HepG2 (cell line): Measurements from ENCODE around the gene TPSD1. TPM values are rescaled to one million over a fixed set of nuclear protein-coding genes. Genes with fewer than 3 reads are reported as not detected.

Experiments
- BRCA1 ChIP-seq: sonication (generic); formaldehyde crosslinking; IDR thresholded peaks from 2 replicates; pipeline ENCODE4 v1.4.0; 2020; ENCODE audit warnings: missing genetic modification reagents
- DR1 ChIP-seq: sonication (generic); formaldehyde crosslinking; IDR thresholded peaks from 2 replicates; pipeline ENCODE4 v1.8.0; 2021; ENCODE audit warnings: mild to moderate bottlenecking, missing genetic modification reagents, inconsistent platforms
- FOSL2 ChIP-seq: sonication (generic); formaldehyde crosslinking; IDR thresholded peaks from 2 replicates; pipeline ENCODE4 v1.4.0; 2020; ENCODE audit warnings: missing genetic modification reagents
- HDAC2 ChIP-seq: sonication (generic); formaldehyde crosslinking; IDR thresholded peaks from 2 replicates; pipeline ENCODE4 v1.4.0; 2020; ENCODE audit warnings: missing genetic modification reagents
- HOXD1 ChIP-seq: sonication (generic); formaldehyde crosslinking; IDR thresholded peaks from 2 replicates; pipeline ENCODE4 v1.5.0; 2020; ENCODE audit warnings: missing genetic modification reagents
- KAT8 ChIP-seq: IDR thresholded peaks from 2 replicates; pipeline ENCODE4 v1.6.1; 2016; ENCODE audit warnings: missing genetic modification reagents, missing compliant biosample characterization
- MXI1 ChIP-seq: IDR thresholded peaks from 3 replicates; pipeline ENCODE4 v1.6.1; 2012; ENCODE audit warnings: low read depth, low read length, inconsistent platforms, borderline replicate concordance
- PRPF4 ChIP-seq: fragments of 200-400 bp; formaldehyde crosslinking; IDR thresholded peaks from 2 replicates; pipeline ENCODE4 v1.6.1; 2016; ENCODE audit warnings: low read length, low read depth; ENCODE audit not compliant: poor library complexity, severe bottlenecking
- RBAK ChIP-seq: sonication (generic); formaldehyde crosslinking; IDR thresholded peaks from 2 replicates; pipeline ENCODE4 v1.5.1; 2020; ENCODE audit warnings: mild to moderate bottlenecking, missing genetic modification reagents
- RXRB ChIP-seq: IDR thresholded peaks from 2 replicates; pipeline ENCODE4 v1.6.1; 2016; ENCODE audit warnings: borderline replicate concordance, missing genetic modification reagents, missing compliant biosample characterization
- SMAD3 ChIP-seq: sonication (generic); formaldehyde crosslinking; IDR thresholded peaks from 2 replicates; pipeline ENCODE4 v1.4.0; 2020; ENCODE audit warnings: missing genetic modification reagents
- TCF12 ChIP-seq, 2 experiments: fragments of 450-650 bp in 1 of 2; sonication (generic) in 1 of 2; formaldehyde crosslinking in 1 of 2; IDR thresholded peaks; 2 replicates each; pipeline versions ENCODE4 v1.6.1 to v1.8.0; 2017 to 2022; ENCODE audit warnings: antibody characterized with exemption in 1 of 2, mild to moderate bottlenecking in 1 of 2, missing genetic modification reagents in 1 of 2, moderate library complexity in 1 of 2
- ZIK1 ChIP-seq: sonication (generic); formaldehyde crosslinking; IDR thresholded peaks from 2 replicates; pipeline ENCODE4 v1.5.0; 2020; ENCODE audit warnings: mild to moderate bottlenecking, low read depth, missing genetic modification reagents, borderline replicate concordance
- polyA plus RNA-seq, 8 experiments: library from polyadenylated mRNA; depleted of rRNA in 3 of 8; stranded (reverse) in 7 of 8; unstranded in 1 of 8; fragments of >200 nt; fragmentation: Illumina TruSeq in 4 of 8; extraction: Trizol in 4 of 8; gene quantifications; 2 replicates each; pipeline versions ENCODE4 v1.2.1 to v1.2.3, GENCODE V29; 2011 to 2016; ENCODE audit warnings: low read depth in 4 of 8, missing spikeins in 1 of 8, mixed read lengths in 1 of 8; ENCODE audit not compliant: insufficient read depth in 1 of 8
- total RNA-seq, 5 experiments: library from RNA; depleted of rRNA; stranded (reverse); fragments of >200 nt; fragmentation: Illumina TruSeq; extraction: Trizol; gene quantifications; 2 replicates each; pipeline ENCODE4 v1.2.3, GENCODE V29; 2016; ENCODE audit warnings: low read depth in 1 of 5
- TF ChIP-seq, protein P1 (sequence below): sonication (generic); formaldehyde crosslinking; IDR thresholded peaks from 2 replicates; pipeline ENCODE4 v1.4.0; 2020; ENCODE audit warnings: mild to moderate bottlenecking, missing genetic modification reagents
- TF ChIP-seq, protein P2 (sequence below): sonication (generic); formaldehyde crosslinking; IDR thresholded peaks from 2 replicates; pipeline ENCODE4 v1.4.0; 2020; ENCODE audit warnings: missing genetic modification reagents
- TF ChIP-seq, protein P3 (sequence below): IDR thresholded peaks from 2 replicates; pipeline ENCODE4 v1.4.0; 2020; ENCODE audit warnings: mild to moderate bottlenecking, missing genetic modification reagents

TPSD1 gene
- total and polyA plus RNA-seq, 2 of the 13 experiments (the other 11 are each of a cell fraction or from before 2014, with no cell fraction given), result not detected

DNA sequence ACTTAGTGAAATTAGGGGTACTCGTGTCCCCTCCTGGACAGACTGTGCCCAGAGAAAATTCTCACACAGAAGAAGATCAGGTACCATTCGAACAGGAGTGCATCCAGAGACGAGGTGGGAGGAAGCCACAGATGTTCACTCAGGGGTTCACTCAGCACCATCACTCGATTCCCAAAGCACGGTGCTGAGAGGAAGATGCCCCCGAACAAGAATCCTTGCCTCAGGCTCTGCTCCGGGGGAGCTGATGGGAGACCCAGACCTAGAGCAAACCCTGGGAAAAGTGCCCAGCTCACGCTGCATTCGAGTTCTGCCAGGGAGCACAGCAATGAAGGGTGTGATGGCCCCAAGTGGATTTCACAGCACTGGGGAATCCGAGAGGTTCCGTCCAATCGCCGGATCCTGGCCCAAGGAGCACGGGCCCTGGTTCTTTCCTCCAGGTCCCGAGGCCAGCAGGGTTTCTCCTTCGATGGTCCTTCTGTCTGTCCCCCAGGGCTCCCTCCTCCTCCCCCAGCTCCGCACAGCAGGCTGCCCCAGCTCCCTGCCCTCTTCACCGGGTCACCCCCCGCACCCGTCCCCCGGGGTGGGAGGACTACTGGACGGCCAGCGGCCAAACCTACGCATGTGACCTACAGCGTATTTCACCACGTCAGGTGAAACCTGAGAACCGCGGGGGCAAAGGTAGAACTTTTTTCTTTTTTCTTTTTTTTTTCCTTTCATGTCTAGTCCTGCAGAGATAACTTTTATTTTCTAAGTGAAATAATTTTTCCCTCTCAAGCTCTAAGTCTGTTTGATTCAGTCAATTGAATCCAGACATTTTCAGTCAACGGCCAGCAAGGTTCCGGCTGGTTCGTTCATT, 43.4 kb downstream of the TPSD1 start (continued):
- TF ChIP-seq, protein P1, sequence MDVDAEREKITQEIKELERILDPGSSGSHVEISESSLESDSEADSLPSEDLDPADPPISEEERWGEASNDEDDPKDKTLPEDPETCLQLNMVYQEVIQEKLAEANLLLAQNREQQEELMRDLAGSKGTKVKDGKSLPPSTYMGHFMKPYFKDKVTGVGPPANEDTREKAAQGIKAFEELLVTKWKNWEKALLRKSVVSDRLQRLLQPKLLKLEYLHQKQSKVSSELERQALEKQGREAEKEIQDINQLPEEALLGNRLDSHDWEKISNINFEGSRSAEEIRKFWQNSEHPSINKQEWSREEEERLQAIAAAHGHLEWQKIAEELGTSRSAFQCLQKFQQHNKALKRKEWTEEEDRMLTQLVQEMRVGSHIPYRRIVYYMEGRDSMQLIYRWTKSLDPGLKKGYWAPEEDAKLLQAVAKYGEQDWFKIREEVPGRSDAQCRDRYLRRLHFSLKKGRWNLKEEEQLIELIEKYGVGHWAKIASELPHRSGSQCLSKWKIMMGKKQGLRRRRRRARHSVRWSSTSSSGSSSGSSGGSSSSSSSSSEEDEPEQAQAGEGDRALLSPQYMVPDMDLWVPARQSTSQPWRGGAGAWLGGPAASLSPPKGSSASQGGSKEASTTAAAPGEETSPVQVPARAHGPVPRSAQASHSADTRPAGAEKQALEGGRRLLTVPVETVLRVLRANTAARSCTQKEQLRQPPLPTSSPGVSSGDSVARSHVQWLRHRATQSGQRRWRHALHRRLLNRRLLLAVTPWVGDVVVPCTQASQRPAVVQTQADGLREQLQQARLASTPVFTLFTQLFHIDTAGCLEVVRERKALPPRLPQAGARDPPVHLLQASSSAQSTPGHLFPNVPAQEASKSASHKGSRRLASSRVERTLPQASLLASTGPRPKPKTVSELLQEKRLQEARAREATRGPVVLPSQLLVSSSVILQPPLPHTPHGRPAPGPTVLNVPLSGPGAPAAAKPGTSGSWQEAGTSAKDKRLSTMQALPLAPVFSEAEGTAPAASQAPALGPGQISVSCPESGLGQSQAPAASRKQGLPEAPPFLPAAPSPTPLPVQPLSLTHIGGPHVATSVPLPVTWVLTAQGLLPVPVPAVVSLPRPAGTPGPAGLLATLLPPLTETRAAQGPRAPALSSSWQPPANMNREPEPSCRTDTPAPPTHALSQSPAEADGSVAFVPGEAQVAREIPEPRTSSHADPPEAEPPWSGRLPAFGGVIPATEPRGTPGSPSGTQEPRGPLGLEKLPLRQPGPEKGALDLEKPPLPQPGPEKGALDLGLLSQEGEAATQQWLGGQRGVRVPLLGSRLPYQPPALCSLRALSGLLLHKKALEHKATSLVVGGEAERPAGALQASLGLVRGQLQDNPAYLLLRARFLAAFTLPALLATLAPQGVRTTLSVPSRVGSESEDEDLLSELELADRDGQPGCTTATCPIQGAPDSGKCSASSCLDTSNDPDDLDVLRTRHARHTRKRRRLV (CRISPR knock-in tag), result no peak
- TF ChIP-seq HDAC2 (CRISPR knock-in tag) (0 out of 2 replicates have a peak, but pooled peaks have one; percentile 34), BRCA1 (CRISPR knock-in tag) (no peak), DR1 (no peak), RBAK (CRISPR knock-in tag) (no peak), KAT8 (CRISPR knock-in tag) (peak; percentile 23; the same call in 1 of the 2 replicates), HOXD1 (CRISPR knock-in tag) (no peak), MXI1 (no peak), ZIK1 (no peak), TCF12 (IDR thresholded peaks at IDR 0.05) (no peak), TCF12 (CRISPR knock-in tag; IDR thresholded peaks at IDR 0.05) (no peak), FOSL2 (no peak), RXRB (CRISPR knock-in tag) (peak; percentile 68; the same call in 1 of the 2 replicates), SMAD3 (0 out of 2 replicates have a peak, but pooled peaks have one; percentile 15), PRPF4 (no peak)
- TF ChIP-seq, protein P2, sequence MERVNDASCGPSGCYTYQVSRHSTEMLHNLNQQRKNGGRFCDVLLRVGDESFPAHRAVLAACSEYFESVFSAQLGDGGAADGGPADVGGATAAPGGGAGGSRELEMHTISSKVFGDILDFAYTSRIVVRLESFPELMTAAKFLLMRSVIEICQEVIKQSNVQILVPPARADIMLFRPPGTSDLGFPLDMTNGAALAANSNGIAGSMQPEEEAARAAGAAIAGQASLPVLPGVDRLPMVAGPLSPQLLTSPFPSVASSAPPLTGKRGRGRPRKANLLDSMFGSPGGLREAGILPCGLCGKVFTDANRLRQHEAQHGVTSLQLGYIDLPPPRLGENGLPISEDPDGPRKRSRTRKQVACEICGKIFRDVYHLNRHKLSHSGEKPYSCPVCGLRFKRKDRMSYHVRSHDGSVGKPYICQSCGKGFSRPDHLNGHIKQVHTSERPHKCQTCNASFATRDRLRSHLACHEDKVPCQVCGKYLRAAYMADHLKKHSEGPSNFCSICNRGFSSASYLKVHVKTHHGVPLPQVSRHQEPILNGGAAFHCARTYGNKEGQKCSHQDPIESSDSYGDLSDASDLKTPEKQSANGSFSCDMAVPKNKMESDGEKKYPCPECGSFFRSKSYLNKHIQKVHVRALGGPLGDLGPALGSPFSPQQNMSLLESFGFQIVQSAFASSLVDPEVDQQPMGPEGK (CRISPR knock-in tag), result peak; percentile 89
- TF ChIP-seq, protein P3, sequence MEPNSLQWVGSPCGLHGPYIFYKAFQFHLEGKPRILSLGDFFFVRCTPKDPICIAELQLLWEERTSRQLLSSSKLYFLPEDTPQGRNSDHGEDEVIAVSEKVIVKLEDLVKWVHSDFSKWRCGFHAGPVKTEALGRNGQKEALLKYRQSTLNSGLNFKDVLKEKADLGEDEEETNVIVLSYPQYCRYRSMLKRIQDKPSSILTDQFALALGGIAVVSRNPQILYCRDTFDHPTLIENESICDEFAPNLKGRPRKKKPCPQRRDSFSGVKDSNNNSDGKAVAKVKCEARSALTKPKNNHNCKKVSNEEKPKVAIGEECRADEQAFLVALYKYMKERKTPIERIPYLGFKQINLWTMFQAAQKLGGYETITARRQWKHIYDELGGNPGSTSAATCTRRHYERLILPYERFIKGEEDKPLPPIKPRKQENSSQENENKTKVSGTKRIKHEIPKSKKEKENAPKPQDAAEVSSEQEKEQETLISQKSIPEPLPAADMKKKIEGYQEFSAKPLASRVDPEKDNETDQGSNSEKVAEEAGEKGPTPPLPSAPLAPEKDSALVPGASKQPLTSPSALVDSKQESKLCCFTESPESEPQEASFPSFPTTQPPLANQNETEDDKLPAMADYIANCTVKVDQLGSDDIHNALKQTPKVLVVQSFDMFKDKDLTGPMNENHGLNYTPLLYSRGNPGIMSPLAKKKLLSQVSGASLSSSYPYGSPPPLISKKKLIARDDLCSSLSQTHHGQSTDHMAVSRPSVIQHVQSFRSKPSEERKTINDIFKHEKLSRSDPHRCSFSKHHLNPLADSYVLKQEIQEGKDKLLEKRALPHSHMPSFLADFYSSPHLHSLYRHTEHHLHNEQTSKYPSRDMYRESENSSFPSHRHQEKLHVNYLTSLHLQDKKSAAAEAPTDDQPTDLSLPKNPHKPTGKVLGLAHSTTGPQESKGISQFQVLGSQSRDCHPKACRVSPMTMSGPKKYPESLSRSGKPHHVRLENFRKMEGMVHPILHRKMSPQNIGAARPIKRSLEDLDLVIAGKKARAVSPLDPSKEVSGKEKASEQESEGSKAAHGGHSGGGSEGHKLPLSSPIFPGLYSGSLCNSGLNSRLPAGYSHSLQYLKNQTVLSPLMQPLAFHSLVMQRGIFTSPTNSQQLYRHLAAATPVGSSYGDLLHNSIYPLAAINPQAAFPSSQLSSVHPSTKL (CRISPR knock-in tag), result peak; percentile 41; the same call in 1 of the 2 replicates
